Inflammatory macrophage treated with lipopolysaccharide for 4 hours (primary cell): ENCODE measurements around the gene CLOCK.
"Not testable (repeated sequence)": the region's sequence is repeated elsewhere in the genome, so short reads cannot be mapped to it uniquely, and the experiment has no call there.

Experiments
- DNase-seq: peaks from one replicate; pipeline ENCODE4 v3.0.0-alpha.2; 2020

The CLOCK gene, protein sequence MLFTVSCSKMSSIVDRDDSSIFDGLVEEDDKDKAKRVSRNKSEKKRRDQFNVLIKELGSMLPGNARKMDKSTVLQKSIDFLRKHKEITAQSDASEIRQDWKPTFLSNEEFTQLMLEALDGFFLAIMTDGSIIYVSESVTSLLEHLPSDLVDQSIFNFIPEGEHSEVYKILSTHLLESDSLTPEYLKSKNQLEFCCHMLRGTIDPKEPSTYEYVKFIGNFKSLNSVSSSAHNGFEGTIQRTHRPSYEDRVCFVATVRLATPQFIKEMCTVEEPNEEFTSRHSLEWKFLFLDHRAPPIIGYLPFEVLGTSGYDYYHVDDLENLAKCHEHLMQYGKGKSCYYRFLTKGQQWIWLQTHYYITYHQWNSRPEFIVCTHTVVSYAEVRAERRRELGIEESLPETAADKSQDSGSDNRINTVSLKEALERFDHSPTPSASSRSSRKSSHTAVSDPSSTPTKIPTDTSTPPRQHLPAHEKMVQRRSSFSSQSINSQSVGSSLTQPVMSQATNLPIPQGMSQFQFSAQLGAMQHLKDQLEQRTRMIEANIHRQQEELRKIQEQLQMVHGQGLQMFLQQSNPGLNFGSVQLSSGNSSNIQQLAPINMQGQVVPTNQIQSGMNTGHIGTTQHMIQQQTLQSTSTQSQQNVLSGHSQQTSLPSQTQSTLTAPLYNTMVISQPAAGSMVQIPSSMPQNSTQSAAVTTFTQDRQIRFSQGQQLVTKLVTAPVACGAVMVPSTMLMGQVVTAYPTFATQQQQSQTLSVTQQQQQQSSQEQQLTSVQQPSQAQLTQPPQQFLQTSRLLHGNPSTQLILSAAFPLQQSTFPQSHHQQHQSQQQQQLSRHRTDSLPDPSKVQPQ

GRCh38 chr4:55546756-55547465 is at the start of gene CLOCK:
CLOCK (minus strand) TSS chr4:55546909; CDS start chr4:55482785, 64,124 bp downstream.
- peak; percentile 81 for DNase-seq

GRCh38 chr4:55592014-55592413 is 45.3 kb upstream of the CLOCK start, which contains the start of gene PDCL2:
PDCL2 (minus strand) TSS chr4:55592245; CDS start chr4:55592109, 136 bp downstream.
- no peak for DNase-seq

GRCh38 chr4:55588160-55588559 is 41.5 kb upstream of the CLOCK start:
- no peak for DNase-seq

DNA sequence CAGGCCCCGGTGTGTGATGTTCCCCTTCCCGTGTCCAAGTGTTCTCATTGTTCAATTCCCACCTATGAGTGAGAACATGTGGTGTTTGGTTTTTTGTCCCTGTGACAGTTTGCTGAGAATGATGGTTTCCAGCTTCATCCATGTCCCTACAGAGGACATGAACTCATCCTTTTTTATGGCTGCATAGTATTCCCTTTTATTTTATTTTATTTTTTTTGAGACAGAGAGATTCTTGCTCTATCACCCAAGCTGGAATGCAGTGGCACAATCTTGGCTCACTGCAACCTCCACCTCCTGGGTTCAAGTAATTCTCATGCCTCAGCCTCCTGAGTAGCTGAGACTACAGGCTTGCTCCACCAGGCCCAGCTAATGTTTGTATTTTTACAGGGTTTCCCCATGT is 36.1 kb upstream of the CLOCK start:
- not testable (repeated sequence) for DNase-seq

DNA sequence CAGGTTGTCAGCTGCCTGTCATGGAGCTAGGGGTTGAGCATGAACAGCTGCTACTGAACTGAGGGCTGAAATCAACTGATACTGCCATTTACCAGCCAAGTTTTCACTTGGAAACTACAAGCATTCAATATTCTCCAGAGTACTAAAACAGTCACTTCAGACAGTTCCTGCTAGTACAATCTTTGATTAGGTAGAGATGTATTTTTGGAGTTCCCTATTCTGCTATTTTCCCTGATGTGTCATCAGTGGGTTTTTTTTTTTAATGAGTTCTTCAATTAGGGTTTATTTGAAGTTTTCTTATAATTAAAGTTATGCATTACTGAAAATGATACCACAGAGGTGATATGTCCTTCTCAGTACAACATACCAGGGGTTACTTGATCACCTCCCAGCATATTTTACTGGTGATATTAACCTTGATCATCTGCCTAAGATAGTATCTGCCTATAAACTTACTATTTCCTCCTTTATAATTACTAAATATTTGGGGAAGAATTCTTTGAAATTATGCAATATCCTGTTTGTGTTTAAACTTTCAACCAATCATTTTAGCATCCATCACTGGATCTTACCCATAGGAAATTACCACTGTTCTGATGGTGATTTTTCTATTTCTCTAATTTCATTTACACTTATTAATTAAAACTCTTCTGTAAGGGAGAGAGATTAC is 31.8 kb upstream of the CLOCK start:
- DNase-seq: peak; percentile 66

DNA sequence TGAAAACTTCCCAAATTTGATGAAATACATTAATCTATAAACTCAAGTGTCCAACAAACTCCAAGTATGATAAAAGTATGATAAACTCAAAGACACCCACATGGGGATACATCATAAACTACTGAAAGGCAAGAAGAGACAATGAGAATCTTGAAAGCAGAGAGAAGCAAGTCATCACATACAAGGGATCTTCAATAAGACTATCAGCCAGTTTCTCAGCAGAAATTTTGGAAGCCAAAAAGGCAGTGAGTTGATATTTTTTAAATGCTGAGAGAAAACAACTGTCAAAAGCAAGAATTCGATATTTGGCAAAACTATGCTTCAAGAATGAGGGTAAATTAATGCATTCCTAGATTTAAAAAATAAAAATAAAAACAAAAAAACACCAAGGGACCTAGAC is 28.8 kb upstream of the CLOCK start:
- DNase-seq: no peak

GRCh38 chr4:55574252-55574651 is 27.5 kb upstream of the CLOCK start:
- DNase-seq: peak; percentile 63

GRCh38 chr4:55571806-55572205 is 25.1 kb upstream of the CLOCK start:
- peak; percentile 79 for DNase-seq

- DNase-seq: no peak
These were observed 22.3 kb upstream of the CLOCK start for GRCh38 chr4:55568905-55569504.

DNA sequence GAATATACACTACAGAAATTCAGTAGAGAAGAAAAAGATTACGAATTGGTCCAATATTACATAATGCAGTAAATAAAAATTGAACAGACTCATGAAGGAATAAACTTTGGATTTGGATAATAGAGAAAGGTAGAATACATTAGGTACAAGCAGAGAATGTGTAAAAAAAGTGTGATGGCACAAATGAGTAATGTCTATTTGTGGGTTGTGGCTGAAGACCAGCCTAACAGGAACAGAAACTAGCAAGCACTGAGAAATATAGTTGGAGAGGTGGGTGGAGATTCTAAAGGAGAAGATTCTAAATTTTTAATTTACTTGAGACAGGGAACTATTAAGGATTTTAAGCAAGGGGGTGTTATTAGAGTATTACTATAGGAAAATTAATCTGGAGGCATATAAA is 15.2 kb upstream of the CLOCK start:
- peak; percentile 87 for DNase-seq

GRCh38 chr4:55560096-55560495 is 13.4 kb upstream of the CLOCK start:
- DNase-seq: no peak

GRCh38 chr4:55554453-55555030 is 7.8 kb upstream of the CLOCK start:
- no peak for DNase-seq

DNA sequence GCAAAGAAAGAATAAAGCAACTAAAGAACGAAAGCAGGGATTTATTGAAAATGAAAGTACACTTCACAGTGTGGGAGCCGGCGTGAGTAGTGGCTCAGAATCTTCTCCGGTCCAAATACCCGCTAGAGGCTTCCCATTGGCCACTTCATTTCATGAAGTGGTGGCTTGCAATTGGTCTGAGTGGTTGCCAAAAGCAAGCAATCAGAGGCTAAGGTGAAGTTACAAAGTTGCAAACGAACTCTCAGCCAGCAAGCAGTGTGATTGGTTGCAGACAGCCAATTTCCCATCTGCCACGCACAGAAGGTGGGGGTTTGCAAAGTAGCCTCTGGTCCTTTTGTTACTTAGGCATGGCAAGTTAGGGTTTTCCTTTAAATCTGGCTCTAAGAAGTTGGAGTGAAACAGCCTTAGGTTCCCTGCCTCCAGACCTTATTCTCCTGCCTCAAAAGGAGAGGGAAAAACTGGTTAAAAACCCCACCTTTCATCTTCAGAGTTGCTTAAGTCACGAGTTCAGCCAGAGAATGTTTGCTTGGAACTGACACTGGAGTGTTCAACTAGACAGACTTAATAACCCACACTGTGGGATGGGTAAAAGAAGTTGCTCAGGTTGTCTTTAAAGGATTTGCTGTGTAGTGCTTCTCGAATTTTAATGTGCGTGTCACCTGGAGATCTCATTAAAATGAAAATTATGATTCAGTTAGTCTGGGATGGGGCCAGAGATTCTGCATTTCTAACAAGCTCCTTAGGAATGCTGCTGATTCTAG is 6.9 kb upstream of the CLOCK start:
- no peak for DNase-seq

- DNase-seq: not testable (repeated sequence)
These were observed 5.3 kb upstream of the CLOCK start for GRCh38 chr4:55551964-55552363.

DNA sequence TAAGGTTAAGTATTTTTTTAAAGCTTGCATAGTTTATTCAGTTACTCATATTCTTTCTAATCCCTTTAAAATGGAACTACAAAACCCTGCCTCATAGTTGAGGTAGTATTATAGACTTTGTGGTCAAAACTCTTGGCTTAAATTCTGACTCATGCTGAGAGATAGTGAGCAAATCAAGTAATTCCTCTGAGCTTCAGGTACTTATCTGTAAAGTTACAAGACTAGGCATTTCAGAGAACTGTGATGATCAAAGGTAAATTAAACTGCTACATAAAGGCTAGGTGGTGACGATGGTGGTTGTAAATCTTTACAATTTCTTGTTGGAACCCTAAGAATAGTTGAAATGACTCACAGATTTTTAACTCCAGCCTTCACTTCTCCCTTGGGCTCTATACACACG is 3.2 kb upstream of the CLOCK start:
- no peak for DNase-seq

GRCh38 chr4:55547918-55548317 is 1.2 kb upstream of the CLOCK start:
- DNase-seq: no peak

DNA sequence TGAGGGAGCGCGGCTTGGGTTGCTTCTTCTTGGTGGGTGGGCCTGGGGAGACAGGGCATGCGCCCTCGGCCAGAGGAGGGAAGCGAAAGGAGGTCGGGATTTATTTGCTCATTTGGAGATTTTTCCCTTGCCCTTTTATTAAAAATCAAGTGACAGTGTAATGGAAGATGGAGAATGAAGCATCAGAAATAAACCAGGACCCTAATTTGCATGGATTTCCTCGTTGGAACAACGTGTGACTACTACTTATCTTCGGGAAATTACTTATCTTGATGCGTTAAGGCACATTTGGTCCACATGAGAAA is 709 bp upstream of the CLOCK start:
- DNase-seq: peak; percentile 39

- no peak for DNase-seq
These were observed 278 bp downstream of the CLOCK start for GRCh38 chr4:55546506-55546755.

DNA sequence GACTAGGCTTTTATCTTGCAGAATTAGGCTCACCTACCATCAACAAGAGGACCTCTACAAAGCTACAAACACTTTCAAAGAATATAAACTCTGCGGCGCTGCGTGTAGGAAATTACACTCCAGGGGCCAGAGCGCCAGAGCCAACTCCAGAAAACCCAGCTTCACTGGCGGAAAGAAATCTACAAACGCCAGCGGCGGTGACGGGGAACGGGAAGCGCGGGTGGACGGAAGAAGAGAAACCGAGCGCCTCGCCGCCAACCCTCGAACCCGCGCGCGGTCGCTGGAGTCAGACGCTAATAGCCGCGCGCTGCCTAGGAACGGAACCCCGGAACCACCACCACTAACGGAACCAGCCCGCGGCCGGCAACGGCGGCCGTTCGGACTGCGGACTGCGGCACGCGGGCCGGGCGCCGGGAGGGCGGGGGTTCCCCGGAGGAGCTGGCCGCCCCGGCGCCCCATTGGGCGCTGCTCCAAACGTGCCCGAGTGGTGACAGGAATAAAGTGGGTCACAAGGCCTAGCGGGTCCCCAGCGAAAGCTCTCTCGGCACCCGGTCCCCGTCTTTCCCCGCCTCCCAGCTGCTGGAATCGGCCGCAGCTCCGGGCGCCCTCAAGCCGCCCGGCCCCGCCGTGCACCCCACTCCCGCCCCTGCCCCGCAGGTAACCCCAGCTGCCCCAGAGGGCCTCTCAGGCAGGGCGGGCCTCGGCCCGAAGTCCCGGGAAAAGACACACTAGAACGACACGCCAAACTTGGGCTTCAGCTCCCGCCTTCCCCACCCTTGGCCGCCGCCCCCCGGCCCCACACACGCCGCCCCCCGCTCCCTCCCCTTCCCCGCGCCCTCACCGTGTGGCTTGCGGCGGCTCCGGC is 836 bp downstream of the CLOCK start:
- DNase-seq: peak; percentile 83

GRCh38 chr4:55545151-55545550 is 1.6 kb downstream of the CLOCK start:
- no peak for DNase-seq

- no peak for DNase-seq
These were observed 2.9 kb downstream of the CLOCK start for GRCh38 chr4:55543858-55544257.
